Subcutaneous adipose tissue (tissue), 4 donors: ENCODE data around the gene DIP2C. TPM values are rescaled to one million over a fixed set of nuclear protein-coding genes. Genes with fewer than 3 reads are reported as not detected.

Source experiments
- total RNA-seq, 4 donors: library from RNA; depleted of rRNA; stranded (reverse); fragments of >200 nt; gene quantifications; one replicate each; pipeline ENCODE4 v1.1.0, GENCODE V29; 2016
- TF ChIP-seq, protein P1 (sequence below): fragments of 450-650 bp; IDR thresholded peaks from one replicate; pipeline ENCODE4 v1.5.1; 2016; ENCODE audit warnings: low read depth, mild to moderate bottlenecking, control low read depth, antibody characterized with exemption, moderate library complexity

The DIP2C gene
- total RNA-seq, 4 donors from 2014 or later, result 32.1 to 64.0 (median 40.5) TPM

DNA sequence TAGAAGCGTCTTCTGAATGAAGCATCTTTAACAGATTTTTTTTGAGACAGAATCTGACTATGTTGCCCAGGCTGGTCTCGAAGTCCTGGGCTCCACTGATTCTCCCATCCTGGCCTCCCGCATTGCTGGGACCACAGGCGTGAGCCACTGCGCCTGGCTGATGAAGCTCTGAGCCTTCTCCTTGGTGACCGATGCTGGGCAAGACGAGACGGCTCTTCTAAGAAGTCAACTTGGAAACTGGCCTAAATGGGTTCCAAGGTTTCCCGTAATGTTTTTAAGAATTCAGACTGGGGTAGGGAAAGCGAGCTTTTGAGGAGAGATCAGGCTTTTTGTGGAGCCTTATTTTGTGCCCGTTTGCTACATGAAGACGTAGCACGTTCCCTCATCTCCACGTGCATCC lies 329.7 kb downstream of the DIP2C start:
- TF ChIP-seq, protein P1, sequence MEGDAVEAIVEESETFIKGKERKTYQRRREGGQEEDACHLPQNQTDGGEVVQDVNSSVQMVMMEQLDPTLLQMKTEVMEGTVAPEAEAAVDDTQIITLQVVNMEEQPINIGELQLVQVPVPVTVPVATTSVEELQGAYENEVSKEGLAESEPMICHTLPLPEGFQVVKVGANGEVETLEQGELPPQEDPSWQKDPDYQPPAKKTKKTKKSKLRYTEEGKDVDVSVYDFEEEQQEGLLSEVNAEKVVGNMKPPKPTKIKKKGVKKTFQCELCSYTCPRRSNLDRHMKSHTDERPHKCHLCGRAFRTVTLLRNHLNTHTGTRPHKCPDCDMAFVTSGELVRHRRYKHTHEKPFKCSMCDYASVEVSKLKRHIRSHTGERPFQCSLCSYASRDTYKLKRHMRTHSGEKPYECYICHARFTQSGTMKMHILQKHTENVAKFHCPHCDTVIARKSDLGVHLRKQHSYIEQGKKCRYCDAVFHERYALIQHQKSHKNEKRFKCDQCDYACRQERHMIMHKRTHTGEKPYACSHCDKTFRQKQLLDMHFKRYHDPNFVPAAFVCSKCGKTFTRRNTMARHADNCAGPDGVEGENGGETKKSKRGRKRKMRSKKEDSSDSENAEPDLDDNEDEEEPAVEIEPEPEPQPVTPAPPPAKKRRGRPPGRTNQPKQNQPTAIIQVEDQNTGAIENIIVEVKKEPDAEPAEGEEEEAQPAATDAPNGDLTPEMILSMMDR, result no peak

DNA sequence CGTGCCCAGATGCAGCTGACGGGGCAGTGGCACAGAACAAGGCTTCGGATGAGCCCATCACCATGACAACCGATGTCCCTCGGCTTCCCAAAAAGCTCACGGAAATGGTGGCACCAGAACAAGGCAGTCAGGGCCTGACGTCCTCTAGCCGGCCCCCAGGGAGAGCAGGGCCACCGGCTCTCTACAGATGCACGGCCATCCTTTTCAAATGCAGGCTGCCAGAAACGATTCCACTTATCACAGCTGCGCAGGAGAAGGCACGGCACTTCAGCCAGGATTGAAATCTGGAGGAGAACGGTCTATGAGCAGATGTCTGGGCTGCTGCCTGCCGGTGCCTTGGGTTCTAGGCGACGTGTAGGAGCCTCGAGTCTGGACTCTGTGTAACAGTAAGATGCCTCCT lies 330.4 kb downstream of the DIP2C start:
- TF ChIP-seq, protein P1, result no peak

DNA sequence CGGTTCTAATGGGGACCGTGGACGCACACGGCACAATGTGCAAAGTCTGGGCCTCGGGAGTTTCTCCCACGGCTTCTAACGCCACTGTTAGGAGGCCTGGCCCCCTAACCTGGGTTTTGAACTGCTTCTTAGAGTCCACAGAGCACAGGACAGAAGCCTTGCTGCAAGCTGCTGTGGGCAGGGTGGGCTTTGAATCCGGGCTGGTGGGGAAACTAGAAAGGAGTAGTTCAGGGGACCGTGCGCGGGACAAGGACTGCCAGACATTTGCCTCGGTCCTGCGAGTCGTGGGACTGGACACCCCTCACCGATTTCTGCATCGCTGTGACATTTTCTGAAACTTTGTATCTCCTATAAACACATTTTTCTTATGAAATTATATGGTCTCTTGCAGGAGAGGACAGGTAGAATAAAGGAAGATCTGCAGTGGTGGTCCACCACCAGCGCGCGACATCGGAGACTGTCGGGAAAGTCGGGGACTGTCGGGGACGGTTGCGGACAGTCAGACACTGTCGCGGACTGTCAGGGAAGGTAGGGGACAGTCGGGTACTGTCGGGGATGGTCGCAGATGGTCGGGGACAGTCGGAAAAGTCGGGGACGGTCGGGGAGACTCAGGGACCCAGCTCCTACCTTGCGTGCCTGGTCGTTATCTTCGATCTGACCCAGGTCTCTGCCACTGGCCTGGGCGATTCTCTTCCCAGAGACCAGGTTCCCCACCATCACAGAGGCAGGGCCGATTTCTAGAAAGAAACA lies 332.1 kb downstream of the DIP2C start:
- TF ChIP-seq, protein P1, result no peak

DNA sequence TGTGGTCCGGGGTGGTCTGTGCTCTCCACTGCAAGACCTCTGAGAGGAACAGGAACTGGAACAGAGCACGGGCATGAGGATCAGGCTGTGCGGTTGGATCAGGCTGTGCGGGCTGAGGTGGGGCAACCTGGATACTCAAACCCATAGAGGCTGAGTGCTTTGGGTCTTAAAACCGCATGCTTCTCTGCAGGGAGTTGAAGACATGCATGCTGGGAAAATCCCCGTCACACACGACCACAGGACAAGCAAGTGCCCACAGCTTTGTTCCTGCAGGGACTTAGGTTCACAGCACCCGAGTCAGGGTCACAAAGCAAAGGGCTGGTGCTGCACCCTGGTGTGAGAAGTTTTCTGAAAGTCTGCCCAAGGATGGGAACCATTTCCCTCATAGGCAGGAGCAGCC lies 333.0 kb downstream of the DIP2C start:
- TF ChIP-seq, protein P1, result no peak

DNA sequence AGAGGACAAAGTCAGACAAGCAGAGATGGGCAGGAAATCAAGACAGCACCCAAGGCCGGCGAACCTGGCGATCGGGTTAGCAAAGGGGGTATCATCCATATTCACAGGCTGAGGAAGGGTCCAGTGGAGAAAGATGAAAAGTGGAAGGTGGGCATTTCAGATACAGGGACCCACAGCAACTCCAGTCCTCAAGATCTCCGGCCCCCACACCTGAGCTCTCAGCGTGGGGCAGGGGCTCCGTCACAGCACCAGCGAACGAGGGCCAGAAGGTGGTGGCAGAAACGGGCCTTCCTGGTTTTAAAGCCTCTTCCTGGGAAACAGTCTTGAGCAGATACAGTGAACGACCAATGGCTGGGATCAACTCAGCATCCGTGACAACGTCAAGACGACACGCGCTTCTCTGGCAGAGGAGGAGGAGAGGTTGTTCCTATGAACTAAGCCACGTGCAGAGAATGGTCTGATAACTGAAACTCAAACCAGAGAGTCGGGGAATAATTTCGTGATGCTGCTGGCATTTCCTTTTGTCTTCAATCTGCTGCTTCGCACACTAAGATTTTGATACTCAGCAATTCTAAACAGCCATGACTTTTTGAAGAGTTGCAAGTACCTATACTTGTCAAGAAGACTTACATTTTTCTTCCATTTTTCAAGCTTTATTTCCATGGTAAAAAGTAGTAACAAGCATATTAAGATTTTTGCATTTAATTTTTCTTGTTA lies 334.4 kb downstream of the DIP2C start:
- TF ChIP-seq, protein P1, result no peak

DNA sequence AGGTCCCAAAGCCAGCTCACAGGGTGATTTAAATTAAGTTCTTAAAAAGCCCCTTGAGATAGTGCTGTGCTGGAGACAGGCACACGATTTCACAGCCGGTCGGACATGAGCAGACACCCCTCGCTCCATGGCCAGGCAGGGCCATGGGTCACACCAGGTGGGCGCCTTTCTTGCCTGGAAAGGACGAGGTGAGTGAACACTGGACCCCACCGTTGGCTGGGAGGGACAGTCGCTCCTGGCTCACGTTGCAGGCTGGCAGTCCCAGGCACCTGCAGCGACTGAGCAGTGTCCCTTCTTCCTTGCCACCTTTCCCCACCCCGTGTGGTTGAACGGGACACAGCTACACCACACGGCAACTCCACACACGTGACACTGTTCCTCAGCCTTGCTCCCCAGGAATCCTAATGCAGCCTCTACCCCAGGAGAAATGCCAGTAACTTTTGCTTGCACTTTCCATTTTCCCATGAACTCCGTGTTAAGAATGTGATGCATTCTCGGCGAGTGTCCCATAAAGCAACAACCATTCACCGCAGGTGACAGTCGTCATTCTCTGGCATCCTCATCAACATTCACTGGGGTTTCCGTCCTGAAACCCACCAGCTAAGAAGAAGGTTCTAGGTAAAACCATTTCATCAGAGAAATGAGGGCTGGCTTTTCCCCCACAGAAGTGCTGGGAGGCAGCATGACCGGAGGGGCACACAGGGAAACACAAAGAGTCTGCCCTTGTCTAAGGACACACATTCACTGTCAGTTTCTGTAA lies 336.8 kb downstream of the DIP2C start:
- TF ChIP-seq, protein P1, result no peak
